Measurements from ENCODE around the gene FLYWCH2.

DNA sequence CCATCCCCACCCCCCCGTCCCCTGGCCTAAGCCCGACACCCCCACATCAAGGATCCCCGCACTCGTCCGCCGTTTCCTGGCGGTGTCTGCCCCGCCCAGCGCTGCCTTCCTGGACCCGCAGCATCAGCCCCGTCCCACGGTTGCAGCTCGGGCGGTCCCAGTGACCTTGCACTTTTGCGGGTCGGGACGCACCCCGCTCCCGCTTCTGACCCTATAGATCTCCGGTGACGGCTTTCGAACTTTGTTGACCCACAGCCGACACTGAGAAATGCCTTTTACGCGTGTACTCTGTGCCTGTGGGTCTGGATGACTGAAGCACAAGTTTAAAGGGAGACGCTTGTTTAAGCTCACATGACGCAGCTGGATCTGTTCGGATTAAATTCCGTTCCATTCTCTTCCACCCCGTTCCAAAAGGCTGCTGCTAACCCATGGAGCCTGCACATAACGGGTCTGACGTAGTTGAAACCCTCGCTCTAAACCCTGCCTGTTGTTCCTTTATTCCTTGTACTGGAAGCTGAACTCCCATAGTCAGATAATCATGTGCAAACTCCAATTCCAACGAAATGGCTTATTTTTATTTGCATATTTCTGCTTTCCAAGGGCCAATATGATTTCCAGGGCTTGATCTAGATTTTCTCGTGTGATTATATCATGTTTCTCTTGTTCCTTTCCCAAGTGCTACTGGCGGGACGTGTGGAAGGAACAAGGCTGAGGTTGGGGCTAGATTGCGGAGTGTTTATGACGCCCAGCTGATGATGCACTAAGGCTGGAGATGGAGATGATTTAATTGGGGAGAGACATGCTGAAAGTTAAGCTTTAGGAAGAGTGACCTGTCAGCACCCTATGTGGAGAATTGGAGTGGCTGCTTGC lies 29.6 kb downstream of the FLYWCH2 start:
- TF ChIP-seq, protein P1, sequence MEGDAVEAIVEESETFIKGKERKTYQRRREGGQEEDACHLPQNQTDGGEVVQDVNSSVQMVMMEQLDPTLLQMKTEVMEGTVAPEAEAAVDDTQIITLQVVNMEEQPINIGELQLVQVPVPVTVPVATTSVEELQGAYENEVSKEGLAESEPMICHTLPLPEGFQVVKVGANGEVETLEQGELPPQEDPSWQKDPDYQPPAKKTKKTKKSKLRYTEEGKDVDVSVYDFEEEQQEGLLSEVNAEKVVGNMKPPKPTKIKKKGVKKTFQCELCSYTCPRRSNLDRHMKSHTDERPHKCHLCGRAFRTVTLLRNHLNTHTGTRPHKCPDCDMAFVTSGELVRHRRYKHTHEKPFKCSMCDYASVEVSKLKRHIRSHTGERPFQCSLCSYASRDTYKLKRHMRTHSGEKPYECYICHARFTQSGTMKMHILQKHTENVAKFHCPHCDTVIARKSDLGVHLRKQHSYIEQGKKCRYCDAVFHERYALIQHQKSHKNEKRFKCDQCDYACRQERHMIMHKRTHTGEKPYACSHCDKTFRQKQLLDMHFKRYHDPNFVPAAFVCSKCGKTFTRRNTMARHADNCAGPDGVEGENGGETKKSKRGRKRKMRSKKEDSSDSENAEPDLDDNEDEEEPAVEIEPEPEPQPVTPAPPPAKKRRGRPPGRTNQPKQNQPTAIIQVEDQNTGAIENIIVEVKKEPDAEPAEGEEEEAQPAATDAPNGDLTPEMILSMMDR (IDR thresholded peaks at IDR 0.05; ENCODE audit: insufficient read depth, low read length, poor library complexity, severe bottlenecking) = no peak
- TF ChIP-seq EZH2phosphoT487 (conservative IDR thresholded peaks at IDR 0.05; ENCODE audit: low read length) = no peak
